PC-3 (cell line): ENCODE results near the gene SMIM15. TPM values are rescaled to one million over a fixed set of nuclear protein-coding genes. Genes with fewer than 3 reads are reported as not detected.
"Not testable (repeated sequence)": the region's sequence is repeated elsewhere in the genome, so short reads cannot be mapped to it uniquely, and the experiment has no call there.

ENCODE experiments used
- ATAC-seq: fragments of 200-7000 bp; cut with Tn5 transposase; 2 replicates; pipeline ENCODE4 v1.9.1; 2020; ENCODE audit warnings: mild to moderate bottlenecking, moderate library complexity
- BruUV-seq: library from RNA; stranded (reverse); fragments of 400-500 nt; replicated peaks from 2 replicates; lab custom pipeline; 2021; lab: Mats Ljungman, UMichigan
- CTCF ChIA-PET: fragments of 300-600 bp; sonication (Branson Sonifier 250); formaldehyde crosslinking; loops from one replicate; lab custom pipeline; 2022; ENCODE audit warnings: antibody characterized with exemption; lab: Charles Lee
- POLR2A ChIA-PET: fragments of 300-600 bp; sonication (Branson Sonifier 250); formaldehyde crosslinking; loops from one replicate; lab custom pipeline; 2022; ENCODE audit warnings: antibody characterized with exemption; ENCODE audit not compliant: unreplicated experiment; lab: Charles Lee
- DNase-seq: peaks from one replicate; pipeline ENCODE4 v3.0.0-alpha.2; 2015
- H2AFZ ChIP-seq: fragments of 300-600 bp; sonication (generic); 2 replicates; pipeline ENCODE4 v1.6.0; 2016; ENCODE audit warnings: antibody characterized with exemption, low read length
- H3F3A ChIP-seq: fragments of 300-600 bp; sonication (generic); one replicate; pipeline ENCODE4 v1.6.0; 2017; ENCODE audit warnings: antibody characterized with exemption, low read length, control low read depth, mild to moderate bottlenecking; ENCODE audit not compliant: unreplicated experiment
- H3K27ac ChIP-seq: fragments of 300-600 bp; sonication (generic); 2 replicates; pipeline ENCODE4 v1.5.1; 2016; ENCODE audit warnings: mild to moderate bottlenecking, low read length
- H3K27me3 ChIP-seq: fragments of 300-600 bp; sonication (generic); 2 replicates; pipeline ENCODE4 v1.6.1; 2016; ENCODE audit warnings: low read length, mixed read lengths
- H3K36me3 ChIP-seq: fragments of 300-600 bp; sonication (generic); 2 replicates; pipeline ENCODE4 v1.6.1; 2016; ENCODE audit warnings: low read depth, mixed run types, low read length, mixed read lengths
- H3K4me1 ChIP-seq: fragments of 300-600 bp; sonication (generic); 2 replicates; pipeline ENCODE4 v1.5.1; 2016; ENCODE audit warnings: low read length; ENCODE audit not compliant: insufficient read depth
- H3K4me2 ChIP-seq: fragments of 300-600 bp; sonication (generic); 2 replicates; pipeline ENCODE4 v1.6.0; 2016; ENCODE audit warnings: low read length
- H3K4me3 ChIP-seq: fragments of 300-600 bp; sonication (generic); 2 replicates; pipeline ENCODE4 v1.5.1; 2016; ENCODE audit warnings: mild to moderate bottlenecking, low read length, mixed read lengths
- H3K79me2 ChIP-seq: fragments of 300-600 bp; sonication (generic); 2 replicates; pipeline ENCODE4 v1.6.1; 2017; ENCODE audit warnings: low read length, mixed read lengths
- H3K9ac ChIP-seq: fragments of 300-600 bp; sonication (generic); 2 replicates; pipeline ENCODE4 v1.6.0; 2016; ENCODE audit warnings: mild to moderate bottlenecking, low read length
- H3K9me2 ChIP-seq: fragments of 300-600 bp; sonication (generic); replicated peaks from 2 replicates; pipeline ENCODE4 v1.6.1; 2016; ENCODE audit warnings: mixed run types, low read length, mixed read lengths
- H3K9me3 ChIP-seq: fragments of 300-600 bp; sonication (generic); 2 replicates; pipeline ENCODE4 v1.6.1; 2016; ENCODE audit warnings: low read length, mixed read lengths
- H4K20me1 ChIP-seq: fragments of 300-600 bp; sonication (generic); 2 replicates; pipeline ENCODE4 v1.6.1; 2016; ENCODE audit warnings: low read length, mixed read lengths
- CTCF ChIP-seq: fragments of 300-600 bp; sonication (generic); conservative IDR thresholded peaks from 2 replicates; pipeline ENCODE4 v1.5.1; 2017; ENCODE audit warnings: antibody characterized with exemption, low read depth, mild to moderate bottlenecking, low read length
- EZH2 ChIP-seq: fragments of 300-600 bp; sonication (generic); IDR thresholded peaks from one replicate; pipeline ENCODE4 v1.6.1; 2017; ENCODE audit warnings: antibody characterized with exemption, mild to moderate bottlenecking, low read length; ENCODE audit not compliant: unreplicated experiment
- EZH2phosphoT487 ChIP-seq: fragments of 300-600 bp; sonication (generic); IDR thresholded peaks from 2 replicates; pipeline ENCODE4 v1.6.1; 2018; ENCODE audit warnings: mild to moderate bottlenecking, antibody characterized with exemption, low read length, borderline replicate concordance
- intact Hi-C: fragments of 100-400 bp; cut with micrococcal nuclease; formaldehyde crosslinking; loops from 2 replicates; pipeline ENCODE4 v1.9.0; 2023
- total RNA-seq: library from RNA; depleted of rRNA; stranded (reverse); fragments of >200 nt; gene quantifications from 2 replicates; pipeline ENCODE4 v1.2.3, GENCODE V29; 2014

Gene SMIM15
- total RNA-seq, 1 experiment from 2014 or later: 76.3 TPM

GRCh38 chr5:61202213-61202612, 39.9 kb upstream of the SMIM15 start:
- ChIA-PET POLR2A (no interaction called here), CTCF (no interaction called here)

GRCh38 chr5:61200582-61201155, 38.4 kb upstream of the SMIM15 start:
- no peak for ATAC-seq

More at GRCh38 chr5:61202213-61202612, 39.9 kb upstream of the SMIM15 start:
- no peak overlapping the region for H2AFZ ChIP-seq
- H4K20me1 ChIP-seq: no peaks in the 10 kb centered on the region
- TF ChIP-seq EZH2phosphoT487: no peak
- no peak for TF ChIP-seq EZH2
- no peak for TF ChIP-seq CTCF
- H3K4me2 ChIP-seq: no peak overlapping the region
- DNase-seq (no peak), ATAC-seq (no peak)
- no peak overlapping the region for H3K9ac ChIP-seq
- no peaks in the 10 kb centered on the region for H3K79me2 ChIP-seq
- no TSS peak for BruUV-seq
- no peak overlapping the region for H3K4me3 ChIP-seq
- intact Hi-C loops: no loop called here
- H3K9me2 ChIP-seq: no peaks in the 10 kb centered on the region
- no peaks in the 10 kb centered on the region for H3F3A ChIP-seq
- H3K4me1 ChIP-seq: no peaks in the 10 kb centered on the region
- H3K27me3 ChIP-seq: no peaks in the 10 kb centered on the region
- no peak overlapping the region for H3K27ac ChIP-seq
- H3K9me3 ChIP-seq: no peaks in the 10 kb centered on the region
- H3K36me3 ChIP-seq: no peaks in the 10 kb centered on the region

GRCh38 chr5:61198606-61199005, 36.3 kb upstream of the SMIM15 start:
- no peaks in the 10 kb centered on the region for H3K9me2 ChIP-seq
- no peaks in the 10 kb centered on the region for H3F3A ChIP-seq
- no peaks in the 10 kb centered on the region for H3K79me2 ChIP-seq
- ATAC-seq (no peak), DNase-seq (no peak)
- no peak overlapping the region for H3K4me3 ChIP-seq
- POLR2A ChIA-PET: no interaction called here
- no peak overlapping the region for H3K27ac ChIP-seq
- no peak overlapping the region for H3K4me2 ChIP-seq
- H3K9me3 ChIP-seq: no peaks in the 10 kb centered on the region
- no TSS peak for BruUV-seq
- no peaks in the 10 kb centered on the region for H3K36me3 ChIP-seq
- H3K9ac ChIP-seq: no peak overlapping the region
- no peaks in the 10 kb centered on the region for H3K4me1 ChIP-seq
- no peak for TF ChIP-seq EZH2
- TF ChIP-seq EZH2phosphoT487: no peak
- TF ChIP-seq CTCF: no peak
- no peaks in the 10 kb centered on the region for H3K27me3 ChIP-seq
- H4K20me1 ChIP-seq: no peaks in the 10 kb centered on the region
- no peak overlapping the region for H2AFZ ChIP-seq
- CTCF ChIA-PET: no interaction called here
- intact Hi-C loops: no loop called here

More at GRCh38 chr5:61200582-61201155, 38.4 kb upstream of the SMIM15 start:
- no peak overlapping the region for H3K27ac ChIP-seq
- no peaks in the 10 kb centered on the region for H3K27me3 ChIP-seq
- H3K36me3 ChIP-seq: no peaks in the 10 kb centered on the region
- H3K9ac ChIP-seq: no peak overlapping the region
- no TSS peak for BruUV-seq
- intact Hi-C loops: no loop called here
- H2AFZ ChIP-seq: no peak overlapping the region
- no peaks in the 10 kb centered on the region for H3K9me2 ChIP-seq
- H3K79me2 ChIP-seq: no peaks in the 10 kb centered on the region
- no peaks in the 10 kb centered on the region for H4K20me1 ChIP-seq
- ChIA-PET CTCF (no interaction called here), POLR2A (no interaction called here)
- no peak overlapping the region for H3K4me2 ChIP-seq
- H3F3A ChIP-seq: no peaks in the 10 kb centered on the region
- no peak for TF ChIP-seq EZH2
- no peak for DNase-seq
- no peak overlapping the region for H3K4me3 ChIP-seq
- H3K9me3 ChIP-seq: no peaks in the 10 kb centered on the region
- no peaks in the 10 kb centered on the region for H3K4me1 ChIP-seq

- H3K9ac ChIP-seq, ATAC-seq, POLR2A ChIA-PET, H3K27me3 ChIP-seq, intact Hi-C loops, H4K20me1 ChIP-seq, H3F3A ChIP-seq, H3K36me3 ChIP-seq, DNase-seq, H3K27ac ChIP-seq, H3K9me3 ChIP-seq, H3K9me2 ChIP-seq, H3K4me3 ChIP-seq, H2AFZ ChIP-seq, H3K4me2 ChIP-seq, H3K4me1 ChIP-seq, H3K79me2 ChIP-seq, CTCF ChIA-PET, BruUV-seq: not testable (repeated sequence)
These were observed 25.6 kb upstream of the SMIM15 start for GRCh38 chr5:61187826-61188225.

GRCh38 chr5:61187352-61187751, 25.1 kb upstream of the SMIM15 start:
- POLR2A ChIA-PET, intact Hi-C loops, H2AFZ ChIP-seq, H3K9ac ChIP-seq, H3K4me1 ChIP-seq, ATAC-seq, H3K27me3 ChIP-seq, H3K9me3 ChIP-seq, H3K79me2 ChIP-seq, H3K4me3 ChIP-seq, H3K36me3 ChIP-seq, H3F3A ChIP-seq, H3K9me2 ChIP-seq, CTCF ChIA-PET, DNase-seq, BruUV-seq, H4K20me1 ChIP-seq, H3K4me2 ChIP-seq, H3K27ac ChIP-seq: not testable (repeated sequence)
